SIG-M5 (cell line): ENCODE results near the gene MEGF9.
A peak's percentile ranks its signal among the peaks of the same experiment; 100 is the strongest.

Source experiments
- DNase-seq: peaks from one replicate; lab custom pipeline; 2025; lab: John Stamatoyannopoulos, UW

MEGF9 gene

DNA sequence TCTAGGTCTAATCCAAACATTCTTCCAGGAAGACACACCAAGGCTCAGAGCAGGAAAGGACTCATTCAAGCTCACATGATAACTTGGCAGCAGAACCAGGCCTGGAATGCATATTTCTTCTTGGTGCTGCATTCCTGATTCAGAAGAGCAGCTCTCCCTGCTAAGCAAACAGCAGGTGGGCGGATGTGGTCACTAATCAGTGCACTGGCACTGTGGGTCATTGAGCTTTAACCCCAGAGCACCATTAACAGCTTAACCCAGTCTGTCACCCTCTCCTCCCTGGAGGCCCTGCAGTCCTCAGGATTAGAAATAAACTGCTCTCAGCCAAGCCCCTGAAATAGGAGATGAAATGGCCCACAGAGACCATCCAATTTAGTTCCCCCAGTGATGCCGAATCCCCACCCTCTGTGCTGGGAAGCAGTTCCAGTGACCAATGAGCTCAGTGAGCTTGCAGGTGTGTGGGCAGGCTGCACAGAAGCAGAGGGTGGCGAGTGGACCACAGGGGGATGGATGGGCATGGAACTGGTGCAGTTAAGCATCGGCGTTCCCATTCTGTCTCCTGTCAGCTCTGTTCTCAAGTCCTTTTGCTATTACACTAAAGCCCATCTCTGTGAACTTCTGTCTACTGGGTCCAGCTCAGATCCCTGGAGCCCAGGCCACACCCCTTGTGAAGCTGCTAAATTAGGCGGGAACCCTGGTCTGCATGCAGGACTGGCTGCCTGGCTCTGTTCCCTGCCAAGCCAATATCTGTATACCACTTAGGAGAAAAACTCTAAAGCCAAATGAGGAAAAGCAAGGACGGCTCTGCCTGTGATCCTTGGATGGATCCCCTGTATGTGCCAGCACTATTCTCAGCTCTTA, 16.6 kb upstream of the MEGF9 start:
- DNase-seq, result no peak

DNA sequence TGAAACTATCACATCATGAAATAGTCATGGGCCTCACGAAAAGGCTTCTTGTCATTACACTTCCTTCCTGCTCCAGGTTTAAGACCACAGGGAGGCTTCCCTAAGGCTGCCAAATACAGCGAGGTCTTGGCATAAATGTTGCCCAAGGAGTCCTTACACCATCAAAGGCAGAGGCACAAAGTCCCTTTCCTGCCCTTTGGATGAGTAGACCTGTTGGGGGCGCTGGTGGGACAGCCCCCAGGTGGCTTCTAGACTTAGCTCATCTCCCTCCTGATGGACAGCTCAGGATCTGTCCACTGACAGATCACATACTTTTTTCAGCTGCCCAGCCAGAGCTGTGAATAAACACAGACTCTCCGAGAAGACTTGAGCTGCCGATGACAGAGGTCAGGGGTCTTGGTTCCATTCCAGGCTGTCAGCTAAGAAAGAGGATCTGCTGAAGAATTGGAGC, 15.5 kb upstream of the MEGF9 start:
- peak; percentile 11 for DNase-seq

DNA sequence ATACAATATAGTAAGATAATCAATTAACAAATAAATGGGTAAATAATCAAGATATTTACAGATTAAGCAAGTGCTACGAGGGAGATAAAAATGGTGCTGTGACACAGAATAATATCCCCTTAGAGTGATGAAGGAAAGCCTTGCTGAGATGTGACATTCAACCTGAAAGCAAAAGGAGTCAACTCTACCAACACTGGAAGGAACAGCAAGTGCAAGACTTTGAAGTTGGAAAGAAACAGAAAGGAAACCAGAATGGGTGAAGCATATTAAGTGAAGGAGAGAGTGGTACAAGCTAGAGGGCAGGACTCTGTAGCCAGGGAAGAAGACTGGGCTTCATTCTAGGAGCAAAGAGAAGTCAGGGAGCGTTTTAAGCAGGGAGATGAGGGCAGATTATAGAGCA, 12.2 kb upstream of the MEGF9 start:
- DNase-seq, result no peak

DNA sequence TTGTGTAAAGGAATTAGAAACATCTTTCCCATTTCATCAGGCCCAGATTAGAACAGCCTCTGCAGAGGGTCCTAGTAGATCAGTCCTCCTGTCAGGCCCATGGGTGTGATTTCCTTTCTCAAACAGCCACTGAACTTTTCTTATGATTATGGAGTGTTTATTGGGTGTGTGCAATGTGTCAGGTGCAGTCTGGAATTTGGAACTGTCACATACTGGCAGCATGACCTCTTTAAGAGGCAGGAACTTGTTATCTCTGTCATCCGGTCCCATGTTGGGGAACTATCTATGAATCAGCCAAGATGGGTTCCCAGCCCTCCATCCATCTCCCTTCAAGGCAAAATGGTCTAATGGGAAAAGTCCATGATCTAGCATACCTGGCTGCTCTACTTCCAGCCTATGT, 11.6 kb upstream of the MEGF9 start:
- DNase-seq, result no peak

DNA sequence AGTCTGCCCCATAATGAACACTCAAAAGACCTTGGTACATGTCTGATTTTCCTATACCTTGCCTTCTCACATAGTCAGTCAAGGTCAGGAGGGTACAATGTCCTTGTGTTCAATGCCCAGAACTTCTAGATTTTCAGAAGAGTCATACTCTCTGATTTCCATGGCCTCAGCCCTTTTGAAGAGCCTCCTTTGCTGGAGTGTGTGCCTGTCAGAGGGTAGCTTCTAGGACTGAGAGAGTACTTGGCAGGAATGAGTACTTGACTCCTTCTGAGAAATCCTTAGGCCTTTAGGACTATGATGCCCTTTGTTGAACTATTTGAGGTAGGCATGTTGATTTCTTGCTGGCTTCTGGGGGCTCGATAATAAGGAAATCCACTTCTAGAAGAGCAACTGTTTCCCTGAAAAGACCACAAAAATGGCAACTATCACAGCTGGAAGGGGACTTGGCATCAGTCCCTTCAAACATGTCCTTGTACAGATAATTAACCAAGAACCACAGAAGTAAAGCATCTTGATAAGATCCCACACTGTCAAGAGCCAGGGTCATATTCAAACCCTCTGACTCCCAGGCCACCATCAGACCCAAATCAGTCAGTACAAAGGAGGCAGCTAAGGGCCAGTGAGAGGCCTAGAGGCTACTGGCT, 10.6 kb upstream of the MEGF9 start:
- no peak for DNase-seq

DNA sequence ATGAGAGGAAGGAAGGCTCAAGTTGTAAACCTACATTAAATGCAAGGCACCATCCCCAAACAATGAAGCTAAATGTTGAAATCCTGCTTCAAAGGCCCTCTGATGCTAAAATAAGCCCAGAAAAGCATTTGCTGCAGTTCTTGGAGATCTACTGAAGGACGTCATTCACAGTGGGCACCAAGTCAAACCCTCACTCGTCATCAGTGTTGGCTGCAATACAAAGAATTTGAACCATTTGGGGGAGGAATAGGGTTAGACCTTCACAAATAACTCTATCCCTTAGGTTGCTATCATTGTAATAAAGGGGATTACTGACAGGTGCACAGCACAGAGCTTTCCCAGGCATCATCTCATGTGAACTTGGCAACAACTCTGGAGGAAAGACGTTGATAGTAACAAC, 9.3 kb upstream of the MEGF9 start:
- DNase-seq, result no peak

DNA sequence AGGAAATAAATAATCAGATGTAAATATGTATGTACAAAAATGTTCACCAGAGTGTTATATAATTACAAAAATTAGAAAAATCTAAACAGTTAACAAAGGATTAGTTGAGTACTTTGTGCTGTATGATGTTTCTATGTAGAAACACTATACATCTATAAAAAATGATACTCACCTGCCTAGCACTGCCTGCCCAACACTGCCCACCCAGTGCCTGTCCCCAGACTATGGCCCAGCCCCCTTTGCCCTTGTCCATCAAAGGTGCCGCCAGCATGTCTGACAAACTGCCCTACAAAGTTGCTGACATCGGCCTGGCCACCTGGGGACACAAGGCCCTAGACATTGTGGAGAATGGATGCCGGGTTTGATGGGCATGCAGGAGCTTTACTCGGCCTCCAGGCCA, 6.1 kb upstream of the MEGF9 start:
- DNase-seq, result no peak

DNA sequence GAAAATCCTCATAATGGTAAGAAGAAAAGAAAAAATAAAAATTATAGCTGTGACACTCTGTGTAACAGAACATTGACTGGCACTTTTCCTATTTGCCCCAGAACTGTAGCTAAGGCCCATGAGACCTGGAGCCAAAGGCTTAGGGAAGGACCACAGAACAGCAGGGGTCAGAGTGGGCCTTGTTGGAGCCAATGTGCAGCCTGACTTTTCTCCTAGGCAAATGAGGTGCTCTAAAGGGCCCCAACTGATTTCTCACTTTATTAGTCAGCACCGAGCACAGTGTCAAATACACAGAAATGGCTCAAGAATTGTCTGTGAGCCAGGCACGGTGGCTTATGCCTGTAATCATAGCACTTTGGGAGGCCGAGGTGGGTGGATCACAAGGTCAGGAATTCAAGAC, 4.0 kb upstream of the MEGF9 start:
- DNase-seq, result no peak

DNA sequence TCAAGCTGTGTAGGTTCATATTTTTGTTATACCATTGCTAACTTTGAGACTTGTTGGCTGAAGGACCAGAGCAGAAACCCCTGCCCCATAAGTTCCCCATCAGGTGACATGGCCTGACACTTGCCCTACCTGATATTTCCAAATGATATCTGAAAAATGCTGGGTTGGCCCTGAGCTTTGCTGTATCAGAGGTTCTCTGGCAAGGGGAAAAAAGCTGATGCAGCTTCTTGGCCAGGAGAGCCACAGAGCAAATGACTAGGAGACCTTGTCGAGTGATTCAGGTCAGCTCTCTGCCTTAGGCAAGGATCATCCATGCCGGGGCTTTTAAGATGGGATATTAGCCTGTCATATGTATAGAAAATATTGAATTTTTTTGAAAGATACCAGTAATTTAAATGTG, 2.9 kb upstream of the MEGF9 start:
- no peak for DNase-seq

DNA sequence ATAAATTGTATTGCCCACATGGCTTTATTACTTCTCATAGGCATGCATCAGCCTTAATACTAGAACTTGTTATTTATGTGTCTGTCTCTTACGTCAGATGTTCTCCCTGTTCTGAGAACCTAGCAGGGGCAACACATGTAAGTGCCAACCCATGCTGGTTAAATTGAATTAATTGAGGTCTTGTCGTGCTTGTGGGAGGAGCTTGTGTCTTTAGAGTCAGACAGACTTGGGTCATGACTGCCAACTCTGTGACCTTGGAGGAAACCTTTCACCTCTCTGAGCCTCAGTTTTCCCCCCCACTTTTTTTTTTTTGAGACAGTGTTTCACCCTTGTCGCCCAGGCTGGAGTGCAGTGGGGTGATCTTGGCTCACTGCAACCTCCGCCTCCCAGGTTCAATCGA, 2.2 kb upstream of the MEGF9 start:
- no peak for DNase-seq

DNA sequence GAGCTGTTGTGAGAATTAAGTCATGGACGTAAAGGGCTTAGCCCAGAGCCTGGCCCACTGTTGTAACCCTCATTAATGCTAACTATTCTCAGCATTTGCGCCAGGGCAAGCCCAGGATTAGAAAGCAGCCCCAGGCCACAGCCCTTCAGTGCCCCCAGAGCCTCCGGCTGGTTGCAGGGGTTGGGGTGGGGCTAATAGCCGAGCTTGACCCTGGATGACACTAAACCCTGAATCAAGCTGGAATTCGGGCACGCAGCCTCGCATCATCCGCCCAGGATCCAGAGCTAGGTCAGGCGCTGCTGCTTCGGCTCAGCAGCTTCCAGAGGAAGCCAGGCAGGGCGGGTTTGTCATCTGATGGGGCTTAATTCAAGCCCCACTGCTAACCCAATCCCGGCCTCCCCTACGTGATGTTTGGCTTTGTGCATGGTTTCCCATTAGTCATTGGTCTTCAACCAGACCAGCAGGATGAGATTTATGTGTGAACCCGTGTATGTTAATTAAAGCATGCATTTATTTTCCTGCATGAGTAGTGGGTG, 1.2 kb upstream of the MEGF9 start:
- DNase-seq, result no peak

DNA sequence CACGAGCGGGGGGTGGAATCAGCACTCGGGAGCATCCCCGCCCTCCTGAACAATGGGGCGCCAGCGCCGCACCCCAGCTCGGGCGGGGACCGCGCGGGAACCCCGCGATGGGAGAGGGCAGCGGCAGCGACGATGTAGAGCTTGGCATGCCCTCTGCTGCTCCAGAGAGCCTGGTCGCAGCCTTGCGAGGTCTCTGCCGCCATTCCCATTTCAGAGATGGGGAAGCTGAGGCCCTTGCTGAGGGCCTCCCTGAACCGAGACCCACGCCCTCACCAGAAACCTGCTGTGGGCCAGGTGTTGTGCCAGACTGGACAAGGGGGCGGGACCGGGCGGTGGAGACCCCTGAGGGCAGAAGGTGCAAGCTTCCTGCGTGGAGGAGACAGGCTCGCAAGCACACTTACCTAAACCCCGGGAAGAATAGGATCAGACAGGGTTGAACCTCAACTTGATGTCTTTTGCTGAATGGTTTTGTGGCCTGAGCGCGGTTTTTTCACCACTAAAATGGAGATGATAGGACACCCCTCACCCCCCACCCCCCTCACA, 647 bp upstream of the MEGF9 start:
- DNase-seq, result no peak

DNA sequence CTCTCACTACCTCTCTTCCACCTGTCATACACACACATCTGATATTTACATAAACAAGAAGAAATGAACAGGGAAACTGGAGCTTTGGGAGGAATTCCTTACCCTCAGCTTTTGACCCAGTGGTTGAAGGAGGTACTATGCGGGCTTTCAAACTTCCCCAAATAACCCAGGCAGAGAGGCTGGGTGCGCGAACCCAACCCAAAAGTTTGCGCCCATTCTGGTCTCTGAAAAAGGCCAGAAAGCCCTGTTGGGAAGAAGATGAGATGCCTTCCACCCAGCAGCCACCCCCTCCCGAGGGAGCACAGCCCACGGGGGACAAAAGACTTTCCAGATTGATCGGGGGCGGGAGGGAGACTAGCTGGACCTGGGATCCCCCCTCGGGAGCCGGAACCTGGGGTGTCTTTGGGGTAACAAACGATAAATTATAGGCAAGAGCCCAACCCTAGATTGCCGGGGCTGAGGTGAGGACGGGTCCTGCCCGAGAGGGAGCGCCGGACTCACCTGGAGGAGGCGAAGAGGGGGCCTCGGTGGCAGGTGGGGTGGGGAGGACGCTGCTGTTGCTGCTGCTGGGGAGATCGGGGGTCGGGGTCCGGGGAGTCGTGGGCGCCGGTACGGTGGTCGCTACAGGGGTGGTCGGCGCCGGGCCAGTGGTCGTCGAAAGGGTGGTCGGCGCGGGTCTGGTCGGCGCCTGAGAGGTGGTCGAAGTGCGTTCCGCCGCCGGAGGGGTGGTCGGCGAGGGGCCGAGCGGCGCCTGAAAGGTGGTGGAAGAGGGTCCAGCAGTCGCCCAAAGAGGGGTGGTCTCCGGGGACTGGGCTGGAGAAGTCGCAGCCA, 798 bp downstream of the MEGF9 start:
- DNase-seq, result no peak

DNA sequence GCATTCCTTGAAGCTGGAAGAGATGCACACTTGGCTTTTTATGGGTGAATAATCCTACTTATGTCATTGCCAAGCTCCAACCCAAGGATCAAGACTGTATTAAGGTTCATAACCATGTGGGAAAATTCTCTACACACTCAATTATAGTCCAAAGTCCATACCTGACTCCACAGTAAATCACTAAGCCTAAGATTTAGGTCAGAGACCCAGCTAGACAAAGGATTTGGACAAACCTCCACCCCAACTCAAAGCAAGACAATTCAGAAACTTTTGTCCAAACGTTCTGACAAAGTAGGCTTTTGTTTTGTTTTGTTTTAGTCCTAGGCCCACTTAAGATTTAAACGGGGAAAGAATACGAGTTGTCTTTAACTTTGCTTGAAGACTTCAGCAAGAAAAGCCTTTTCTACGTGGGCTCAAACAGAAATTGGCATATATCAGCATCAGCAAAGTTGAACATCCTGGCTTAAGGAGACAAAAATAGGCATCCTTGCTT, 1.7 kb downstream of the MEGF9 start:
- DNase-seq, result no peak

DNA sequence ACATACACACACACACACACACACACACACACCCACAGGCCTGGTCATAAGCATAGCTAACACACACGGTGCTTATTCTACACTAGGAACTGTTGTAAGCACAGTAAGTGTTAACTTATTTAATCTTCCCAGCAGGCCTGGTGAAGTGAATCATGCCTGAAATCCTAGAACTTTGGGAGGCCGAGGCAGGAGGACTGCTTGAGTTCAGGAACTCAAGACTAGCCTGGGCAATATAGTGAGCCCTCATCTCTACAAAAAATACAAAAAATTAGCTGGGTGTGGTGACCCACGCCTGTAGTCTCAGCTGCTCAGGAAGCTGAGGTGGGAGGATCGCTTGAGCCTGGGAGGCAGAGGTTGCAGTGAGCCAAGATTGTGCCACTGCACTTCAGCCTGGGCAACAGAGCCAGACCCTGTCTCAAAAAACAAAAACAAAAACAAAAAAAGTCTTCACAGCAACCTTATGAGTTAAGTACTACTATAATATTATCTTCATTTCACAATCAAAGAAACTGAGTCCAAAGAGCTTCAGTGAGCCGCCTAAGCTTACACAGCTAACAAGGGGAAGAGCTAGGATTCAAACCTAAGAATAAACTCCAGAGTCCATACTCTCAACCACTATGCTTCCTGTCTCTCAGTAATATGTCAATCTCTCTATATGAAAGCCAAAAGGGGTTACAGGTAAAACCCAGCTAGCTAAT, 2.3 kb downstream of the MEGF9 start:
- no peak for DNase-seq

DNA sequence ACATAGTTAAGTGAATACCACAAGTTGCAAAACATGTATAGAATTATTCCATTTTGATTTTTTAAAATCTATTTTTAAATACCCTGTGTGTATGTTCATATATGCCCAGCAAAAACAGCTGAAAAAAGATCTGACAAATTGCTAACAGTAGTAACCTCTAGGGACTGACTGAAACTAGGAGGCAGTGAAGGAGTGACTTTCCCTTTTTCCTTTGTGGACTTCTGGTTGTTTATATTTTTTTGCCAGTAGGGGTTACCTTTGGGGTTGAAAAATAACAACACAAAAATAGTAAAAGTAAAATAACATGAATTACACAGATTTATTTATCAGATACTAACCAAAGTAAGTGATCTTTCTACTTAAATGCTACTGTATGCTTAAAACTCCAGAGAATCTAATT, 2.9 kb downstream of the MEGF9 start:
- DNase-seq, result no peak

DNA sequence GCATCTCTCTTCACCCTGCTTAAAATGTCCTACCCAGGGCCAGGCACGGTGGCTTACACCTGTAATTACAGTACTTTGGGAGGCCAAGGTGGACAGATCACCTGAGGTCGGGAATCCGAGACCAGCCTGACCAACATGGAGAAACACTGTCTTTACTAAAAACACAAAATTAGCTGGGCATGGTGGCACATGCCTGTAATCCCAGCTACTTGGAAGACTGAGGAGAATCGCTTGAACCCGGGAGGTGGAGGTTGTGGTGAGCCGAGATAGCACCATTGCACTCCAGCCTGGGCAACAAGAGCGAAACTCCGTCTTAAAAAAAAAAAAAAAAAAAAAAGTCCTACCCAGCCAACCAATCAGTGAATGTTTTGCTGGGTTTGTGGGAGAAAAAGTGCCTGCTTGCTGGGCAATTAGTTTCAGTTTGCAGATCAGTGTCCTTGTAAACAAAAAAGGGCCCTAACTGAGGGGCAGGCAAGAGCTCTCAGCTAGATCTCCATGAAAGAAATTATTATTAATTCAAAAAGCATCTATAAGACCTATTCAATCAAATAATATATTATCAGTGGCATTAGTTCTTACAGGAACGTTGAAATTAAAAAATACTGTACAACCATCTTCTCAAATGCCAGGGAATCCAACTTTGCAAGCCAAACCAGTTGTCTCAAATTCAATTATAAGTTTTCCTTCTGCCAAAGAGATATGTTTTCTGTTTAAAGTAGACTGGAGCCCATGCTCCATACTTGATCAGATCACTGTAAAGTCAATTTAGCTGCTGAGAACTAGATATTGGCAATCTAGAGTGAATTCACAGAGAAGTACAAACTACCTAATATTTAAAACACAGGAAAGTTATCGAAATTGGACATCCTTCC, 3.9 kb downstream of the MEGF9 start:
- DNase-seq, result peak; percentile 15

DNA sequence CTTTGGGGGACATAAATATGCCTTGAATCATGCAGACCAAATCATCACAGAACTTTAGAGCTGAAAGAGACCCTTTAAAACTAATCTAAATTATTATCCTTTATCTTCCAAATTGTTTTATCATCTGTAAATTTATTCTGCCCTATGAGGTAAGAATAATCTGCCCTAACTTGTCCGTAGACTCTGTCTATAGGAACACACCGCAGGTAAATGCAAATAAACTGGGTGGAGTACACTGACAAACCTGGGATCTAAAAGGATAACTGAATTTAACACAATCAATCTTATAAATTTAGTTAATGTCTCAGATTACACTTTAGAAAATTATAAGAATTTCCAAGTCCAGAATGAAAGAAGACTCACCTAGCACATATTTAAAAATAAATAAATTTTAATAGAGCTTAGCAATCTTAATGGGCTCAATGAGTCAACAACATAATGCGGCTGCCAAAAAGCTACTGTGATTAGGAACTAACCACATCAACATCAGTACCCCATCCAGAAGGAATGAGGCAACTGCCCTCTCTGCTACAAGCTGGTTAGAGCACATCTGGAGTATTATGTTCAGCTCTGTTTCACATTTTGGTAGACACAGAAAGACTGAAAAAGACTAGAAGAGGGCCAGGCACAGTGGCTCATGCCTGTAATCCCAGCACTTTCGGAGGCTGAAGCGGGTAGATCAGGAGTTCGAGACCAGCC, 5.6 kb downstream of the MEGF9 start:
- DNase-seq, result no peak

DNA sequence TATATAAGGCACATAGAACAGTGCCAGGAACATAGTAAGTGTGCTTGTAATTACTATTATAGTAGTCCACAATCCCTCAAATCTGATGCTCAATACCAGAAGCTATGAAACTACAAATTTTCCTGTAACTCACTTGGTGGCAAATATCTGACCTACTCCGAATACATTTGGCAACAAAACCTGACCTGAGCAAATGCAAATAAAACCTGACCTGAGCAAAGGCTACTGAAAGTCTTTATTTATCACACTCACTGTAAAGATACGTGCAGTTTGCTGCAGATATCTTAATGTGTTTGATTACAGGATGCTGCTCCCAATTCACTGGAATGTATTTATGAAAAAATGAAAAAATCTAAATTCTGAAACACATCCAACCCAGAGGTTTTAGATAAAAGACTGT, 7.1 kb downstream of the MEGF9 start:
- DNase-seq, result no peak

DNA sequence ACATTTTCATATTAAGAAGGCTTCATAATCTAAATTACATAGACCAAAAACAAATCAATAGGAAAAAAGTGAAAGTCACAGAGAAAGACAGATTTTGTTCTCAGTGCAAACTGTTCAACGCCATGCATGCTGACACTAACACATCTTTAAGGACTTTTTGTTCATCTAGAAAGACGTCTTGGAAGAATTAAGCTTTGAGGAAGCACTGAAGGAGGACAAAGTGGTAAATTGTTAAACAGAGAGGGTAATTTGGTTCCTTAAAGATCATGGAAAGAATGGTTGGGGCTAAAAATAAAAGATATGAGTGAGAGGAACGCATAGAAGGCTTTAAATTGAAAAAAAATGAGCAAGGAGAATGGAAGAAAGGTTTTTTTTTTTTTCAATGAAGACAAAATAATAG, 9.1 kb downstream of the MEGF9 start:
- no peak for DNase-seq
